GM03348 (cell line): ENCODE data around the gene UBE2E3.
"Not testable (repeated sequence)": the region's sequence is repeated elsewhere in the genome, so short reads cannot be mapped to it uniquely, and the experiment has no call there.

Experiments used
- DNase-seq: peaks from one replicate; pipeline ENCODE4 v3.0.0; 2012; ENCODE audit warnings: low spot score

The UBE2E3 gene

DNA sequence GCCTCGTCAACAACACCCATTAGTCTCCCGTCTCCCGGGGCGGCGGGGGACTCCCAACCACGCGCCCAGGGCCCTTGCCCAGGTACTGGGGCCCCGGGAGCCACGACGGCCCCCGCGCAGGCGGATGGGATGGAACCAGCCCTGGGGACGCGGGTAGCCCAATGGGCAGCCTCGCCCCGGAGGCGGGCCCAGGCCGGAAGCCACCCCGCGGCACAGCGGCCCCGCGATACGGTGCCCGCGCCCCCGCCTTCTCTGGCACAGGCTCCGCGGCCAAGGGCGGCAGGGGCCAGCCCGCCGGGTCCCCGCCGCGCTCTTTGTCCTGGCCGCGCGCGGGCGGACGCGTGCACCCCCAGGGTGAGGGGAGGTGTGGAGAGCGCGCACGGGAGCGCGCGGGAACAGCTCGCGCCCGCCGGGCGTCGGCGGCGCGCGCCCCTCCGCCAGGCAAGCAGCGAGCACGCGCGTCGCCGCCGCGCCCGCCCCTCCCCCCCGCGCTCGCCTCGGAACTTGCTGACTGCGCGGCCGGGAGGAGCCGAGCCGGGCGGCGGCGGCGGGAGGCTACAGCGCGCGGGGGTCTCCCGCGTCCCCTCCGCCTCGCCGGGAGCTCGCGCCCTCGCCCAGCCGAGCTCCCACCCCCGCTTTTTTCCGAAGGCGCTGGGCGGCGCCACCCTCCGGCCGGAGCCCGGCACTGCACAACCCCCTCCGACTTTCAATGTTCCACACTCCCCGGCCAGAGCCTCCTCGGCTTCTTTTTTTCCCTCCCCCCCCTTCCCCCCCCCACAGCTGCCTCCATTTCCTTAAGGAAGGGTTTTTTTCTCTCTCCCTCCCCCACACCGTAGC lies at the start of gene UBE2E3:
Gene UBE2E3, plus strand, starts transcription at position 500 of the 837 bp plus-strand sequence. CDS start 1,438 bp downstream, outside the sequence.
- peak; percentile 91 for DNase-seq

DNA sequence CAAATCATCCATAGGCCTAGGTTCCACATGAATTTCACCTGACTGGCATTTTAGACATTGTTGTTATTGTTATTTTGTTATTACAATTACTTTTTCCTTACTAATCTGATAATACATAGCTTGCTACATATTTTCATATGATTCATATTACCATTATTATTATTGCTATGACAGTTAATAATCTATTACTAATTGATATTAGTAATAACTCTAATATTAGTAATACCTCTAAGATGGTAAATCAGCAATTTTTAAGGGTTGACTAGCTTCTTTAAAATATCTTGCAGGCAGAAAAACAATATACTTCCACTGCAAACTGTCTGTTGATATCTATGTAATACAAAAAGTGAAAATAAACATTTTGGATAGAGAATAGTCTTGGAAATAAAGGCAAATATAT lies 48.6 kb upstream of the UBE2E3 start:
- DNase-seq: no peak

DNA sequence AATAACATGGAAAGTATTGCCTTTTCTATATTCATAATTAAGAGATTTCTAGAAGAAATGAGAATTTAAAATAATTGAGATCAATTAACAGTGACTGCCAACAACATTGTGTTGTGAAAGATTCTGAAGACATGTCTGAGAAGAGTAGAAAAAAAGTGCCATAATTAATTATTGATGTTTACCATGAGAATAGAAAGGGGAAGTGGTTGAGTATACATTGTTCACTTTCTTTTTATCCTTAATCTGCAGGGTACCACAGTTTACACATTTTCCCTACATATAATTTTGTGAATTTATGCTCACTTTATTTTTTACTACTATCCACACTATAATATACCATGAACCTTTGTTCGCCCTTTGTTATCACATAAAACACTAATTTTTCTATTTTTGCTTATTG lies 47.1 kb upstream of the UBE2E3 start:
- DNase-seq: no peak

DNA sequence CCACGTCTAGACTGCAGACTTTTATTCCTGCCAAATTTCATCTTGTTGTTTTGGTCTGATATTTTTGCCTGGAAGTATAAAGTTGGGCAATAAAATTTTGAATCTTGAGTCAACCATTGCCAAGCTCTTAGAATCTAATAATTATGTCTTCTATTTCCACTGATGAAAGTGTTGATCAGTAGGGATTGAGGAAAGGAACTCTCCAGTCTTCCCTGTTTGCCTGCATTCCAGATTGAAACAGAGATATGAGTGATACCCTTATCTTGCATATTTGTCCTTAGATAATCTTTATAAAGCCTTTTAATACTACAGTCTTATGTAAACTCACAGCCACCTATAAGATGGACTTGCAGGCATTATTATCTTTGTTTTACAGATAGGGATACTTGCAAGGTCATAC lies 45.5 kb upstream of the UBE2E3 start:
- no peak for DNase-seq

DNA sequence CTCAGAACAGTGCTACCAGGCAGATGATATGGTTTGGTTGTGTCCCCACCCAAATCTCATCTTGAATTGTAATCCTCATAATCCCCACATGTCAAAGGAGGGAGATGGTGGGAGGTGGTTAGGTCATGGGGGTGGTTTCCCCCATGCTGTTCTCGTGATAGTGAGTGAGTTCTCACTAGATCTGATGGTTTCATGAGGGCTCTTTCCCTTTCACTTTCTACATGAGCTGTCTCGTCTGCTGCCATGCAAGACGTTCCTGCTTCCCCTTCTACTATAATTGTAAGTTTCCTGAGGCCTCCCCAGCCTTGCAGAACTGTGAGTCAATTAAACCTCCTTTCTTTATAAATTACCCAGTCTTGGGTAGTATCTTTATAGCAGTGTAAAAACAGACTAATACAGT lies 42.9 kb upstream of the UBE2E3 start:
- DNase-seq: not testable (repeated sequence)

DNA sequence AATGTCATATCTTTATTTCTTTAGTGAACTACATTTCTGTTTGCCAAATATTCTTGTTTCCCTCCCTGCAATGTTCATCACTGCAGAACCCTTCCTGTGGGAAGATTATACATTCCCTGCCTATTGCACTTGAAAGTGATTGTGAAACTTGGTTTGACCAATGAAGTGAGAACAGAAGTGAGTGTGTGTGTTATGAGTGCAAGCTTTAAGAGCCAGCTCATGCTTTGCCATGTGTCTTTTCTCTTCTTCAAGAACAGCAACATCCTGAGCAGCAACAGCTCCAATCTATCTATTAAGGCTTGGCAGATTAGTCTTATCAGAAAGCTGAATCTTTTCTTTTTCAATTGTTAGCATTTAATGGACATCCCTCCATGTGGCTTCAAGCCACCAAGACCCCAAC lies 42.0 kb upstream of the UBE2E3 start:
- peak; percentile 16 for DNase-seq

DNA sequence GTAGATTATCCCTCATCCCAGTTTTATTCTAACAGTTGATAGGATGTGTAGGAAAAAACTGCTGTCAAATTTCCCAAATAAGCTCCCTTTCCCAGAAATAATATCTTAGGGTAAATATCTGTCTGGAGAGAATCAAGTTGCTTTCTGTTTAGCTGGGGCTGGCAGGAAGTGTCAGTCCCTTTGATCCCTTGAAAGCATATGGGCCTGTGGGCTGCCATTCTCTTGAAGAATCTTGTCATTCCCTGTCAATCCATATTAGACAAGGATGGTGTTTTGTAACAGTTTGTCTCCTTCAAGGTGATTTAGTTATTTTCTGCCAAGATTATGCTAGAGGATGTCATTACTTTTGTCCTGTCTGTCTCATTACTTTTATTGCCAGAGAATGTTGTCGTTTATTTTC lies 37.1 kb upstream of the UBE2E3 start:
- DNase-seq: no peak

DNA sequence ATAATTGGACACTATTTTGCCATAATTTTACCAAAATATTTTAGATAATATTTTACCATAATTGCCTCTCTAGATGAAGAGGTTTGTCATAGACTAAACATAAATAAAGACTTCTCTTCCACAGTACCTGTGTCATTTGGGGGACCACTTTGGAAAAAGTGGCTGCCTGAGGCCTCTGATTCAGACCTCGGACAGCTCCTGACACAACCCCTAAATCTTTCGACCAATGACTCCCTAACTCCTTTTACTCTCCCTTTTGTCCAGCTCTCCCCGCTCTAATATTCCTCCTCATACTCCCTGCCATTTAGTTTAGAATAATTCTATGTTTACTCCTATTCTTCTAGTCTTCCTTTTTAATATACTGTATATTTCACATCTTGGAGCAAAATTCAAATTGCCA lies 36.0 kb upstream of the UBE2E3 start:
- DNase-seq: no peak

DNA sequence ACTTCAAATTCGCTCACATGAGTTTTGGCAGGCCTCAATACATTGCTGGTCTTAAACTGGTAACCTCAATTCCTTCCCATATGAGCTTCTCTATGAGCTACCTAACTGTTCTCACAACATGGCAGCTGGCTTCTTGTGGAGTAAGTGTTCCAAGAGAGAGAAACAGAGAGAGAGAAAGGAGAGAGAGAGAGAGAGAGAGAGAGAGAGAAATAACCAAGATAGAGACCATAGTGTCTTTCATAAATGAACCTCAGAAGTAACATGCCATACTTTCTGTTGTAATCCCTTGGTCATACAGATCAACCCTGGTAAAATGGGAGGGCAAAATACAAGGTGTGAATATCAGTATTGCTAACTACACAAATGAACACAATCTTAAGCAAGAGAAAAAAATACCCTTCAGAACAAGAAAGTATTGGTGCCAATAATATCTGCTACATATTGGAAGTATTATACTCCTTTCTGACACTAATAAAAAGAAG lies 33.2 kb upstream of the UBE2E3 start:
- no peak for DNase-seq

DNA sequence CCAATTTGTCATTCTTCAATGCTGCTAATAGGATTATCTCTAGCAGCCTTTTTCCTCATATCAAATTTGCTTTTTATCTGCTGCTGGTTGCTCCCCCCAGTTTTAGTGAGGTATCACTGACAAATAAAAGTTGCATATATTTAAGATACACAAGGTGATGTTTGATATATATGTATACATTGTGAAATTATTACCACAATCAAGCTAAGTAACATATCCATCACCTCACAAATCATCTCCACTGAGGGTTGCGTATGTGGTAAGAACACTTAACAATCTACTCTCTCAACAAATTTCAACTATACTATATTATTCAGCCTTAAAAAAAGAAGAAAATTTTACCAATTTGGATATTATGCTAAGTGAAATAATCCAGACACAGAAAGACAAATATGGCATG lies 30.5 kb upstream of the UBE2E3 start:
- DNase-seq: no peak

DNA sequence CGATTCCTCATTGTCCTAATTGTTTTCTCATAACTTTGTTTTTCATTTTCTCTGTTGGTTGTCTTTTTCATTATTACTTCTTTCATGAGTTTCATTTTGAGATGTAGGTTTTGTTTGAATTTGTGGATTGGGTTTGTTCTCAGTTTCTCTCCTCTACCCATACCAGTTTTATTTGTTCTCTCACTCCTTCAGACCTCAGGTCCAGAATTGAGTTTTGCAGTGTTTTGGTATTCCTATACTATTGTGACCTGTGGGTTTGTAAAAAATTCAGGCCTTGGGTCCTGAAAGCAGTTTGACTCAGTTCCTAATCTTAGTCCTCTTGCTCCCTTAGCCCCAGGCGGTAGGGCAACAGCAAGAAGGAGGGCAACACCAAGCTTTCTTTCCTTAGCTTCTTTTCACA lies 28.3 kb upstream of the UBE2E3 start:
- DNase-seq: no peak

DNA sequence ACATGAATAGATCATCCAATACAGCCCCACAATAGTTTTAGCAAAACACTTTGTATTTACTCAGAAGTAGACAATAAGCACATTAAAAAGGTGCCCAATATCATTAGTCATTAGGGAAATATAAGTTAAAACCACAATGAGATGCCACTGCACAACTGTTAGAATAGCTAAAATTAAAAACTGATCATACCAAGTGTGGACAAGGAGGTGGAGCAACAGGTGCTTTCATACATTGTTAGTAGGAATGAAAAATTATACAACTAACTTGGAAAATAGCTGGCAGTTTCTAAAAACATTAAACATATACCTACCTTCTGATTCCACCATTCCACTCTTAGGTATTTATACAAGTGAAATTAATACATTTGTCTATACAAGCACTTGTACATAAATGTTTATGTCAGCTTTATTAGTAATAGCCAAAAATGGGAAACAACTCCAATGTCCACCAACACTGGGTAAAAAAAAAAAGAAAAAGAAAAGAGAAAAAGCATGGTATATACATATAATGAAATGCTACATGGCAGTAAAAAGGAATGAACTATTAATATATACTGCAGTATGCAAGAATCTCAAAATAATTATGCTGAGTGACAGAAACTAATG lies 27.6 kb upstream of the UBE2E3 start:
- no peak for DNase-seq

DNA sequence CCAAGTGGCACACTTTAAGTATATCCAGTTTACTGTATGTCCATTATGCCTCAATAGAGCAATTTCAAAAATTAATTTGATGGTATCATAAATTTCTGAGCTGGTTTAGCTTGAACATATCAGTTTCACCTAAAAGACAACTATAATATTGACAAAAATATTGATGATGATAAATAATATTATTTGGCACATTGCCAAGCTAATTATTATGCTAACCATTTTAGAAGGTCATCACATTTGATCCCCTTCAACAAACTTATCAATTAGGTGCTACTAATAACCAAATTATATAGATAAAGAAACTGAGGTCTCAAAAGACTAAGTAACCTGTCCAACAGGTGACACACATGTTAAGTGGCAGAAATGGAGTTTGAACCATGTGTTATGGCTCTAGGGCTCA lies 26.9 kb upstream of the UBE2E3 start:
- DNase-seq: no peak

DNA sequence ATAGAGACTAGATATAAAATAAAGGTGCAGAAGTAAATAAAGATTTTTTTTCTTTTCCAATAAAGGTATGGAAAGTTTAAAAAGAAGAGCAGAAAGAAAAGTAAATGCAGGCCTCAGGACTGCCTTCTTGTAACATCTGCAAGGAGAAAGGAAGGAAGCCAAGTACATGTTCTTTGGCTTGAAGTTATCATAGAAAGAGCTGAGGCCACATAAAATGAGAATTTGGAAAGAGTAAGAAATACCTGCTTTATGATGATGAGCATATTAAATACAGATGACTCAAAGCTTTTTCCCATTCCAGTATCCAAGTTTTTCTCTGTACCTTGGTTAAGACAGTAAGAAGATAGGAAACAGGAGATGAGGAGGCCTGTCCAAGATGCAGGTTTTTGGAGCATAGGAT lies 25.3 kb upstream of the UBE2E3 start:
- no peak for DNase-seq

DNA sequence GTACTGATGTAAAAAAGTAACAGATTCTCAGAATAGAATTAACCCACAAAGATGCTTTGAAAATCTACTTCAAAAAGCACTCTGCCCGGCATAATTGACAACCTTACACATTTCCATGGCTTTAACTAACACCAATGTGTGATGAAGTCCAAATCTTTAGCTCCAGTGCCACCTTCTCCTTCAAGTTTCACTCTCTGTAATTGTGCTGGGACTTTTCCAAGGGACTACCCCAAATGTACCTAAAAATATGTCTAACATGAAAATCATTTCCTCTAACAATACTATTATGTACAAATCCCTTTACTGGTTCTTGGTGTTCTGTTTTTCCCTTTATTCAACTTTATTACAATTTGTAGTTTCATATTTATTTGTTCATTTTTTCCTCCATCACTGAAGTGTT lies 20.6 kb upstream of the UBE2E3 start:
- DNase-seq: no peak

DNA sequence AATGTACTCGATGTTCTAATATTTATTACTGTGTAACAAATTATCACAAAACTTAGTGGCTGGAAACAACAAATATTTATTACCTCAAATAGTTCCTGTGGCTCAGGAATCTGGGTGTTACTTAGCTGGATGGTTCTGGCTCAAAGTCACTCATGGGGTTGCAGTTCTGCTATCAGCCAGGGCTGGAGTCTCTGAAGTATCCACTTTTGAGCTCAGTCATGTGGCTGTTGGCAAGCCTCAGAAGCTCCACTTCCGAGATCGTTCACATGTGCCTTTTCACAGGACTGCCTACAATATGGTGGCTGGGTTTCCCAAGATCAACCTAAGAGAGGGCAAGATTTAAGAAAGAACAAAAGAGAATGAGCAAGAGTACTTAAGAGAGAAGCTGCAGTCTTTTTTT lies 19.4 kb upstream of the UBE2E3 start:
- DNase-seq: no peak

DNA sequence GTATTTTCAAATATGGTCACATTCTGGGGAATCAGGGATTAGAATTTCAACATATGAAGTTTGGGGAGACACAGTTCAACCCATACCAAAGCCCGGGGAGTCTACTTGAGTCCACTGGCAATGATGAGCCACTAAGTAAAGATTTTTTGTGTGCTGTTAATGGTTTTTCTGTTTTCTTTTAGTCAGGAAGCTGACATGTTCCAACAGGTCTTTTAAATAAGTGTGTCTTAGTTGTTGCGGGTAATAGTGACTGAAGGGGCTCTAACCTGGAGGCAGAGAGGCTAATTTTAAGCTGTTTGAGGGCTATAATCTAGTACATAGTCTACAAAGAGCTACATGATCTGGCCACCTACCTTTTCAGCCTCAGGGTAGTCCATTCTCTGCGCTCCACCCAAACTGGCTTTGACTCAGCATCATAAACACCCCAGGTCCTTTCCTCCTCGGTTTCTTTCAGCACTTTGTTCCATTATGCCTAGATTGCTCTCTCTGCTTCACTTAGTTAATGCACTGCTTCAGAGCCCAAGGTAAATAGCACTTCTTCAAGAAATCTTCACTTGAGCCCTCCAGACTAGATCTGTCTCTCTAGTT lies 17.6 kb upstream of the UBE2E3 start:
- no peak for DNase-seq

DNA sequence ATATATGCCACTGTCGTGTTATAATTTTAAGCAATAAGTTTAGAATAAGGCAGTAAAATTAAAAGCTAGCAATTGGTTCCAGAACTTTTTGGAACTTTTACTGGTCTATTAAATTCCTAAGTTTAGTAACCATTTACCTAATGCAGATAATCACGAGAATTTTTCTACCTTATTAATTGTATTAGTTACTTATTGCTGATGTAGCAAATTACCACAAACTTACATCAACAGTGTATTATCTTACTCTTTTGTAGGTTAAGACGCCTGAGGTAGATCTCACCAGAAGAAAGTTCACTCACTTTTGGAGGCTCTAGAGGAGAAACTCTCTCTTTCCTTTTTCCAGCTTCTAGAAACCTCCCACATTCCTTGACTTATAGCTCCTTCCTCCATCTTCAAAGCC lies 14.0 kb upstream of the UBE2E3 start:
- no peak for DNase-seq

DNA sequence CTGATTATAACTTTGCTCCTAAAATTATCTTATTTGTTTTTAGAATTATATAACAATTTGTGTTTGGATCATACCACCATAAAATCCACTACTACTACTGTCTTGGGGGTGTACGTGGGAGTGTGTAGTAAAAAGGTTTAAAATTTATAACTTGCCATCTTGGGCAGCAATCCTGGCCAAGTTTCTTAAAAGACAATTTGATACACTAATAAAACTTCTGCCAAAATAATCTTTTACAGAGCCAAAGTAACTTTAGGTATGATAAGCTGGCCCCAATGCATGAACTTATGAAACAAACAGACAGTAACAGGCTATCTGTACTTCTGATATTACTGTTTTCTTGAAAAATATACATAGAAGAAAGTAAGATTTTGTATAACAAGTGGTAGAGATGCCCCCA lies 11.3 kb upstream of the UBE2E3 start:
- DNase-seq: no peak

DNA sequence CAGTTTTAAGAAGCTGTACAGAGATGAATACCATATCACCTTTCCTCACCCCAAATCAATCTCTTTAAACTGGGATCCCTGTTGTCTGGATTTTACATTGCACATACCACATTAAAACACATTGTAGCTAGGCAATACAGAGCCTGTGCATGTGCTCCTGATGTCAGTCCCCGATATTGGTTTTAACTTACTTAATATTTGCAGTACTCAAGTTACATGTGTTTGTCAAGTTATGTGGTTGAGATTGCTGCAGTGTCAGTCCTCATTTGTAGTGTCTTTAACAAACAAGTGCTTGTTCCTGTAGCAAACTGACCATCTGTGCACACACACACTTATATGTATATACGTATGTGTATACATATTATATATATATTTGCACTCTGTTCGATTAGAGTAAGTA lies 10.4 kb upstream of the UBE2E3 start:
- no peak for DNase-seq

DNA sequence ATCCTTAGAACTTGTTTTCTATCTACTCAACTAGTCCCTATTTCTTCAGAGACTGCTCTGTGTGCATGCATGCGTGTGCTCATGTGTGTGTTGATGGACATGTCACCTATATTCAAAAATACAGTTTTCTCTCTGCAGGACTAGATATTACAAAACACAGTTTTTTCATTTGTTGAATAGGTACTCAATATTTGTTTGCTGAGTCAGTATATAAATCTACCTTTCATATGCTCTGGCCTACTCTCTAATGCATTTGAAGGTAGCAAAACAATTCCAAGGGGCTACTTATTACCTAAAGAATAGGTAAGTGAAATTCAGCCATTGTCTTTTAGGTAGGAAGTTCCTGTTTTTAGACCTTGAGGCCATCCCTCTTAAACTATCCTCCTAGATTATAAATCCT lies 8.6 kb upstream of the UBE2E3 start:
- no peak for DNase-seq

DNA sequence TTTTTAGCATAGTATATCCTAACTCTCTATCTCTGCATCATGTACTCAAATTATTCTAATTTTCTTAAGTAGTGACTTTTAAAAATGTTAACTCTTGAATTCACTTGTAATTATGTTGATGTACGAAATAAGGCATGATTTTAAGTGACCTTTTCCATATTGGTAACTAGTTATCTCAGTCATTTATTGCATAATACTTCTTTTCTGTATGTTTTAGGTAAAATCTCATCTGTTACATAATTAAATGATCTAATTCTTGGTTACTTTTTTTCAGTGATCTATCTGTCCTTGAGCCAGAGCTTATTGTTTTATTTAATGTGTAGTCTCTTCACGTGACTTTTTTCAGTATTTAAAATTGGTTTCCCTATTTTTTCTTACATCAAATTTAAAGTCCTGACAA lies 4.8 kb upstream of the UBE2E3 start:
- DNase-seq: no peak
